ENCODE data around the gene CSAG3. TPM values are rescaled to one million over a fixed set of nuclear protein-coding genes. Genes with fewer than 3 reads are reported as not detected.
"Not testable (repeated sequence)": the region's sequence is repeated elsewhere in the genome, so short reads cannot be mapped to it uniquely, and the experiment has no call there.

The CSAG3 gene
- not detected for polyA plus RNA-seq (ENCODE audit: insufficient read length)

DNA sequence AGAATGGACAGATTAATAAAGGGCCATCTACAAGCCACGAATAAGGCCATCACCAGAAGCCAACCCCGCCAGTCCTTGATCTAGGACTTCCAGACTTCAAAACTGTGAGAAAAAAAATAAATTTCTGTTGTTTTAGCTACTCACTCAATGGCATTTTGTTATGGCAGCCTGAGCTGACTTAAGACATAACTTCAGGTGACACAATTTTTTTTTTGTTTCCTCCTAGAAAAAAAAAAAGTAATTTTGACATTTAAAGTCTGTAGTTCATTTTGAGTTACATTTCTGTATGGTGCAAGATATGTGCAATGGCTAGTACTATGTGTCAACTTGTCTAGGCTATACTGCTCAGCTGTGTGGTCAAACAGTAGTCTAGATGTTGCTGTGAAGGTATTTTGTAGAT, at the start of gene CSAG3:
CSAG3 (plus strand) TSS at position 301 of the 400 bp plus-strand sequence.
- not testable (repeated sequence) for DNase-seq

DNA sequence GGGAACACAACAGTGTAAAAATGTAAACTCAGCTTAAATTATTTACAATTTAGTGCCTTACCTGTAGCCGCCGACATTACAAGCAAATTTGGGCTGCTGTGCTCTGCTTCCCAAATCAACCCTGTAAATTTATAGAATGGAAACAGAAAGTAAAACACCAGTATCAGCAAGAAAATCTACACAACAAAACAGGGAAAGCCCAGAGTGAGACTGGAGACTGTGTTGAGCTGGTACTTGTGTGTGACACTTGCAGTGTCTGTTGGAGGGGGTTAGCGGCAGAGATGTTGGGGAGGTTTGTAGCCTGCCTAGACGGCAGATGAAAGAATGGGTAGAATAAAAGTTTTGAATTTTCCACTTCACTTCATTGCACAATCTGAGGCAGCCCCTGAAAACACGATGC, 45.8 kb upstream of the CSAG3 start:
- not testable (repeated sequence) for DNase-seq

DNA sequence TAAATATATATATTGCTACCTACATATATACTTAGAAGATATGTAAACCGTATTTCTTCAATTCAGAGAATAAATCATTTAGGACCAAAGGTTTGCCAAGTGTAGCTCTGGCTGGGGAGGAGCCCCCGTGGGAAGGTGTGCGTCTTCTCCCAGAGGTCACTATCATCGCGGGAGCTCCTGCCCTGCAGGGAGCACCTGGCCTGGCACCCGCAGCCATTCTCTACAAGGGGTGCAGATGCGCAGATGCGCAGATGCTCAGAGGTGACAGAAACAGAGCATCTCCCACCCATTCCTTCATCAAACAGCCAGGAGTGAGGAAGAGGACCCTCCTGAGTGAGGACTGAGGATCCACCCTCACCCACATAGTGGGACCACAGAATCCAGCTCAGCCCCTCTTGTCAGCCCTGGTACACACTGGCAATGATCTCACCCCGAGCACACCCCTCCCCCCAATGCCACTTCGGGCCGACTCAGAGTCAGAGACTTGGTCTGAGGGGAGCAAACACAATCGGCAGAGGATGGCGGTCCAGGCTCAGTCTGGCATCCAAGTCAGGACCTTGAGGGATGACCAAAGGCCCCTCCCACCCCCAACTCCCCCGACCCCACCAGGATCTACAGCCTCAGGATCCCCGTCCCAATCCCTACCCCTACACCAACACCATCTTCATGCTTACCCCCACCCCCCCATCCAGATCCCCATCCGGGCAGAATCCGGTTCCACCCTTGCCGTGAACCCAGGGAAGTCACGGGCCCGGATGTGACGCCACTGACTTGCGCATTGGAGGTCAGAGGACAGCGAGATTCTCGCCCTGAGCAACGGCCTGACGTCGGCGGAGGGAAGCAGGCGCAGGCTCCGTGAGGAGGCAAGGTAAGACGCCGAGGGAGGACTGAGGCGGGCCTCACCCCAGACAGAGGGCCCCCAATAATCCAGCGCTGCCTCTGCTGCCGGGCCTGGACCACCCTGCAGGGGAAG, 44.9 kb upstream of the CSAG3 start, which contains the start of gene MAGEA2B:
MAGEA2B (plus strand) TSS at position 814 of the 973 bp plus-strand sequence. CDS start 2,479 bp downstream, outside the sequence.
- not testable (repeated sequence) for DNase-seq

DNA sequence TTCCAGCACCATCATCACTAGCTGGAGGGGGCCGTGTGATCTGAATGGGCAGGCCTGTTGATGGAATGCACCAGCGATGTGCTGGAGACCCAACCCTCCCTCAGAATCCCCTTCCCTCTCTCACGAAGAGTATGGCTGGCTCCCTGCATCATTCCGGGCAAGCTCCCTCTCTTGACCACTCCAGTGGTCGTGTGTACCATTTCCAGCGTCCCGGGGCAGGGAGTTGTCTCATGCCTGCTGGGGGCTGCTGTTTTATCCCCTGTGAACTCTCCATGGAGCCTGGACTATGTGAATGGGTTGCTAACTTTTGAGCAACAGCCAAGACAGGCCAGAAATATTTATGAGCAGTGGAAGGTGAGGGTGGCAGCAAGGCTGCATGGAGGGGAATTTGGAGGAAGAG, 33.6 kb upstream of the CSAG3 start:
- DNase-seq = no peak

DNA sequence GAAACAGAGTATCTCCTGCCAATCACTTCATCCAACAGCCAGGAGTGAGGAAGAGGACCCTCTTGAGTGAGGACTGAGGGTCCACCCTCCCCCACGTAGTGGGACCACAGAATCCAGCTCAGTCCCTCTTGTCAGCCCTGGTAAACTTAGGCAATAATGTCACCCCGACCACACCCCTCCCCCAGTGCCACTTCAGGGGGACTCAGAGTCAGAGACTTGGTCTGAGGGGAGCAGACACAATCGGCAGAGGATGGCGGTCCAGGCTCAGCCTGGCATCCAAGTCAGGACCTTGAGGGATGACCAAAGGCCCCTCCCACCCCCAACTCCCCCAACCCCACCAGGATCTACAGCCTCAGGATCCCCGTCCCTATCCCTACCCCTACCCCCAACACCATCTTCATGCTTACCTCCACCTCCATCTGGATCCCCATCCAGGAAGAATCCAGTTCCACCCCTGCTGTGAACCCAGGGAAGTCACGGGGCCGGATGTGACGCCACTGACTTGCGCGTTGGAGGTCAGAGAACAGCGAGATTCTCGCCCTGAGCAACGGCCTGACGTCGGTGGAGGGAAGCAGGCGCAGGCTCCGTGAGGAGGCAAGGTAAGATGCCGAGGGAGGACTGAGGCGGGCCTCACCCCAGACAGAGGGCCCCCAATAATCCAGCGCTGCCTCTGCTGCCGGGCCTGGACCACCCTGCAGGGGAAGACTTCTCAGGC, 25.6 kb upstream of the CSAG3 start, which contains the start of the genes CSAG1 and MAGEA12:
CSAG1 (minus strand) TSS at position 461 of the 715 bp plus-strand sequence. CDS start 1,261 bp downstream, outside the sequence.
MAGEA12 (plus strand) TSS at position 497 of the 715 bp plus-strand sequence. CDS start 2,405 bp downstream, outside the sequence.
- DNase-seq = no peak

DNA sequence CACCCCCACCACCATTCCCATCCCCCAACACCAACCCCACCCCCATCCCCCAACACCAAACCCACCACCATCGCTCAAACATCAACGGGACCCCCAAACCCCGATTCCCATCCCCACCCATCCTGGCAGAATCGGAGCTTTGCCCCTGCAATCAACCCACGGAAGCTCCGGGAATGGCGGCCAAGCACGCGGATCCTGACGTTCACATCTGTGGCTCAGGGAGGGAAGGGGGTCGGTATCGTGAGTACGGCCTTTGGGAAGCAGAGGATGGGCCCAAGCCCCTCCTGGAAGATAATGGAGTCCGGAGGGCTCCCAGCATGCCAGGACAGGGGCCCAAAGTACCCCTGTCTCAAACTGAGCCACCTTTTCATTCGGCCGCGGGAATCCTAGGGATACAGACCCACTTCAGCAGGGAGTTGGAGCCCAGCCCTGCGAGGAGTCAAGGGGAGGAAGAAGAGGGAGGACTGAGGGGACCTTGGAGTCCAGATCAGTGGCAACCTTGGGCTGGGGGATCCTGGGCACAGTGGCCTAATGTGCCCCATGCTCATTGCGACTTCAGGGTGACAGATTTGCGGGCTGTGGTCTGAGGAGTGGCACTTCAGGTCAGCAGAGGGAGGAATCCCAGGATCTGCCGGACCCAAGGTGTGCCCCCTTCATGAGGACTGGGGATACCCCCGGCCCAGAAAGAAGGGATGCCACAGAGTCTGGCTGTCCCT, 24.7 kb upstream of the CSAG3 start:
- not testable (repeated sequence) for DNase-seq

DNA sequence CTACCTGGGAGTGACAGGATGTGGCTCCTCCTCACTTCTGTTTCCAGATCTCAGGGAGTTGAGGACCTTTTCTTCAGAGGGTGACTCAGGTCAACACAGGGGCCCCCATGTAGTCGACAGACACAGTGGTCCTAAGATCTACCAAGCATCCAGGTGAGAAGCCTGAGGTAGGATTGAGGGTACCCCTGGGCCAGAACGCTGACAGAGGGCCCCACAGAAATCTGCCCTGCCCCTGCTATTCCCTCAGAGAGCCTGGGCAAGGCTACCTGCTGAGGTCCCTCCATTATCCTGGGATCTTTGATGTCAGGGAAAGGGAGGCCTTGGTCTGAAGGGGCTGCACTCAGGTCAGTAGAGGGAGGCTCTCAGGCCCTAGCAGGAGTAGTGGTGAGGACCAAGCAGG, 23.9 kb upstream of the CSAG3 start:
- DNase-seq = no peak

DNA sequence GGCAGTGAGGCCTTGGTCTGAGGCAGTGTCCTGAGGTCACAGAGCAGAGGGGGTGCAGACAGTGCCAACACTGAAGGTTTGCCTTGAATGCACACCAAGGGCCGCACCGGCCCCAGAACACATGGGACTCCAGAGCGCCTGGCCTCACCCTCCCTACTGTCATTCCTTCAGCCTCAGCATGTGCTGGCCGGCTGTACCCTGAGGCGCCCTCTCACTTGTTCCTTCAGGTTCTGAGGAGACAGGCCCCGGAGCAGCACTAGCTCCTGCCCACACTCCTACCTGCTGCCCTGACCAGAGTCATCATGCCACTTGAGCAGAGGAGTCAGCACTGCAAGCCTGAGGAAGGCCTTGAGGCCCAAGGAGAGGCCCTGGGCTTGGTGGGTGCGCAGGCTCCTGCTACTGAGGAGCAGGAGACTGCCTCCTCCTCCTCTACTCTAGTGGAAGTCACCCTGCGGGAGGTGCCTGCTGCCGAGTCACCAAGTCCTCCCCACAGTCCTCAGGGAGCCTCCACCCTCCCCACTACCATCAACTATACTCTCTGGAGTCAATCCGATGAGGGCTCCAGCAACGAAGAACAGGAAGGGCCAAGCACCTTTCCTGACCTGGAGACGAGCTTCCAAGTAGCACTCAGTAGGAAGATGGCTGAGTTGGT, 23.0 kb upstream of the CSAG3 start:
- DNase-seq = no peak

DNA sequence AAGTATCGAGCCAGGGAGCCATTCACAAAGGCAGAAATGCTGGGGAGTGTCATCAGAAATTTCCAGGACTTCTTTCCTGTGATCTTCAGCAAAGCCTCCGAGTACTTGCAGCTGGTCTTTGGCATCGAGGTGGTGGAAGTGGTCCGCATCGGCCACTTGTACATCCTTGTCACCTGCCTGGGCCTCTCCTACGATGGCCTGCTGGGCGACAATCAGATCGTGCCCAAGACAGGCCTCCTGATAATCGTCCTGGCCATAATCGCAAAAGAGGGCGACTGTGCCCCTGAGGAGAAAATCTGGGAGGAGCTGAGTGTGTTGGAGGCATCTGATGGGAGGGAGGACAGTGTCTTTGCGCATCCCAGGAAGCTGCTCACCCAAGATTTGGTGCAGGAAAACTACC, 22.5 kb upstream of the CSAG3 start:
- not testable (repeated sequence) for DNase-seq

DNA sequence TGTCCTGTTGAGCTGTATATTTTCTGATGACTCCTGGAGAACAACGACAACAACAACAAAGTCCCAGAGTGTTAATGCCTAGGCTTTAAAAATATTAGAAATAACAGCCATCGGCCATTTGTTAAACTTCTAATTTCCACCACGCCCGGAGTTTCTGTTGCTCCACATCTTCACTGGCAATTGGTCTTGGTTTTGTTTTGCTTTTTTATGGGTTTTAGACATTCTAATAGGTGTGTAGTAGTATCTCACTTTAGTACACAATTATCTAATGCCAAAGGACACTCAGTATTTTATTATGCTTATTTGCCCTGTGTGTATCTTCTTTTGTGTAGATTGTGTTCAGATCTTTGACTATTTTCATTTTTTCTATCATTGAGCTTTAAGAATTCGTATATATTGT, 20.5 kb upstream of the CSAG3 start:
- no peak for DNase-seq

DNA sequence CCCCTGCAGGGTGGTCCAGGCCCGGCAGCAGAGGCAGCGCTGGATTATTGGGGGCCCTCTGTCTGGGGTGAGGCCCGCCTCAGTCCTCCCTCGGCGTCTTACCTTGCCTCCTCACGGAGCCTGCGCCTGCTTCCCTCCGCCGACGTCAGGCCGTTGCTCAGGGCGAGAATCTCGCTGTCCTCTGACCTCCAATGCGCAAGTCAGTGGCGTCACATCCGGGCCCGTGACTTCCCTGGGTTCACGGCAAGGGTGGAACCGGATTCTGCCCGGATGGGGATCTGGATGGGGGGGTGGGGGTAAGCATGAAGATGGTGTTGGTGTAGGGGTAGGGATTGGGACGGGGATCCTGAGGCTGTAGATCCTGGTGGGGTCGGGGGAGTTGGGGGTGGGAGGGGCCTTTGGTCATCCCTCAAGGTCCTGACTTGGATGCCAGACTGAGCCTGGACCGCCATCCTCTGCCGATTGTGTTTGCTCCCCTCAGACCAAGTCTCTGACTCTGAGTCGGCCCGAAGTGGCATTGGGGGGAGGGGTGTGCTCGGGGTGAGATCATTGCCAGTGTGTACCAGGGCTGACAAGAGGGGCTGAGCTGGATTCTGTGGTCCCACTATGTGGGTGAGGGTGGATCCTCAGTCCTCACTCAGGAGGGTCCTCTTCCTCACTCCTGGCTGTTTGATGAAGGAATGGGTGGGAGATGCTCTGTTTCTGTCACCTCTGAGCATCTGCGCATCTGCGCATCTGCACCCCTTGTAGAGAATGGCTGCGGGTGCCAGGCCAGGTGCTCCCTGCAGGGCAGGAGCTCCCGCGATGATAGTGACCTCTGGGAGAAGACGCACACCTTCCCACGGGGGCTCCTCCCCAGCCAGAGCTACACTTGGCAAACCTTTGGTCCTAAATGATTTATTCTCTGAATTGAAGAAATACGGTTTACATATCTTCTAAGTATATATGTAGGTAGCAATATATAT, 5.0 kb upstream of the CSAG3 start, which contains the start of gene MAGEA2:
MAGEA2 (minus strand) TSS at position 157 of the 965 bp plus-strand sequence. CDS start 2,479 bp downstream, outside the sequence.
- not testable (repeated sequence) for DNase-seq

DNA sequence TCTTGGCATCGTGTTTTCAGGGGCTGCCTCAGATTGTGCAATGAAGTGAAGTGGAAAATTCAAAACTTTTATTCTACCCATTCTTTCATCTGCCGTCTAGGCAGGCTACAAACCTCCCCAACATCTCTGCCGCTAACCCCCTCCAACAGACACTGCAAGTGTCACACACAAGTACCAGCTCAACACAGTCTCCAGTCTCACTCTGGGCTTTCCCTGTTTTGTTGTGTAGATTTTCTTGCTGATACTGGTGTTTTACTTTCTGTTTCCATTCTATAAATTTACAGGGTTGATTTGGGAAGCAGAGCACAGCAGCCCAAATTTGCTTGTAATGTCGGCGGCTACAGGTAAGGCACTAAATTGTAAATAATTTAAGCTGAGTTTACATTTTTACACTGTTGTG, 4.1 kb upstream of the CSAG3 start:
- DNase-seq = not testable (repeated sequence)

DNA sequence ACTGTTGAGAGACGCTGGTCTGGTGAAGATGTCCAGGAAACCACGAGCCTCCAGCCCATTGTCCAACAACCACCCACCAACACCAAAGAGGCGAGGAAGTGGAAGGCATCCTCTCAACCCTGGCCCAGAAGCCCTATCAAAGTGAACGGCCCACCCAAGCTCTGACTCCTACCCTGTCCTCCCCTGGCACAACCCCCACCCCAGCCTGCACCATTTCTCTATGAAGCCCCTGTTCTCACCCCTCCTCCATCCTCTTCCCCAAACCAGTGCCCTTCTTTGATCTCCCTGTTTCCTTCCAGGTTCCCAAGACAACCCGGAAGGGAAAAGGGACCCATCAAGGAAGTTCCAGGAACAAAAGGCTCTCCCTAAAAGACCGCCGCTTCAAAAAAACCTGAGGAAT, 526 bp downstream of the CSAG3 start:
- DNase-seq = not testable (repeated sequence)

DNA sequence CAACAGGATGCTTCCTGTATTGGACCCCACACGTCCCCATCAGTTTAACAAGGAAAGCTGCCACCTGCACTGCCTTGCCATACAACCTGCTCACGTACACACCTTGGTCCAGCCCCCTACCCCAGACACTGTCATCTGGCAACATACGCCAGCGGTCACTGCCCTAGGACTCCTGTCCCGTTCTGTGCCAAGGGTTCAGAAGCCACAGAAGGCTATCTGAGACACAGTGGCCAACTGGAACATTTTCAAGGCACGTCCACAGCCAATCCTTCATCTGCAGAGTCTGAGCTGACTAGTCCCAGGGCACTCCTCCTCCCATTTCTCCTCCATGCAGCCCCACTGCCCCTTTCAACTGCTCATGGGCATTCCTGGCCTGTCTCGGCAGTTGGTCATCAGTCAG, 2.6 kb downstream of the CSAG3 start:
- not testable (repeated sequence) for DNase-seq

DNA sequence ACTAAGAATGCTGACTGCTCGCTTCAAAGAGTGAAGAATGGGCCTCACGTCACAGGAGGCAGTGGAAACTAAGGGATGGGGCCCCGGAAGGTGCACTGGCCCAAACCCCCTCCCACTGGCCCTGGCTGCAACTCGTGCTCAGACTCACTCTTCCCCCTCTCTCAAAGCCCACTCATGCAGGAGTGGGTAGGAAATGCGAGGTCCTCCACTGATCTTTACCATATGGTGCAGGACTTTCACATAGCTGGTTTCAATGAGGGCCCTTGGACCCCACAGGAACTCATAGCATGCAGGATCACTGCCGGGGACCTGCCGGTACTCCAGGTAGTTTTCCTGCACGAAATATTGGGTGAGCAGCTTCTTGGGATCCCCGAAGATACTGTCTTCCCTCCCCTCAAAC, 7.5 kb downstream of the CSAG3 start:
- DNase-seq = not testable (repeated sequence)

DNA sequence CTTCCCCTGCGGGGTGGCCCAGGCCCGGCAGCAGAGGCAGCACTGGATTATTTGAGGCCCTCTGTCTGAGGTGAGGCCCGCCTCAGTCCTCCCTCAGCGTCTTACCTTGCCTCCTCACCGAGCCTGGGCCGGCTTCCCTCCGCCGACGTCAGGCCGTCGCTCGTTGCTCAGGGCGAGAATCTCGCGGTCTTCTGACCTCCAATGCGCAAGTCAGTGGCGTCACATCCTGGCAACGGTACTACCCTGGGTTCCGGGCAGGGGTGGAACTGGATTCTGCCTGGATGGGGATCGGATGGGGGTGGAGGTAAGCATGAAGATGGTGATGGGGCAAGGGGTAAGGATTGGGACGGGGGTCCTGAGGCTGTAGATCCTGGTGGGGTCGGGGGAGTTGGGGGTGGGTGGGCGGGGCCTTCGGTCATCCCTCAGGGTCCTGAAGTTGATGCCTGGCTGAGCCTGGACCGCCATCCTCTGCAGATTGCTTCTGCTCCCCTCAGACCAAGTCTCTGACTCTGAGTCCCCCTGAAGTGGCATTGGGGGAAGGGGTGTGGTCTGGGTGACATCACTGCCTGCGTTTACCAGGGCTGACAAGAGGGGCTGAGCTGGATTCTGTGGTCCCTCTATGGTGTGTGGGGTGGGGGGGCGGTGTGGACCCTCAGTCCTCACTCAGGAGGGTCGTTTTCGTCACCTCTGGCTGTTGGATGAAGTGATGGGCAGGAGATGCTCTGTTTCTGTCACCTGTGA, 10.7 kb downstream of the CSAG3 start, which contains the start of gene MAGEA6:
MAGEA6 (minus strand) TSS at position 141 of the 741 bp plus-strand sequence. CDS start 2,039 bp downstream, outside the sequence.
- not testable (repeated sequence) for DNase-seq

DNA sequence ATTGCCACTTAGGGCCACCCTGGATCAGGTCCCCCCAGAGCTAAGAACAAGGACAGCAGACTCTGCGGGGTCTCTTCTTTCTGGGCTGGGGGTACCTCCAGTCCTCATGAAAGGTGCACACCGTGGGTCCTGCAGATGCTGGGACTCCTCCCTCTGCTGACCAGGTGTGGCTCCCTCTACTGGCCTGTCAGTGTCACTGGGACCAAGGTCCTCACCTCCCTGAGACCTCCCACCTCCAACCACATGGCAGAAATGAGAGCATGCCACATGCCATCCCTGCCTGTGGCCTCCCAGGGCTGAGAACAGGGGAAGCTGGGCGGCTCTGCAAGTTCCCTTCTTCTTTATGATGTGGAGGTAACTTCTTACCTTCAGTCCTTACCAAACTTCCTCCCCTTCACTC, 28.0 kb downstream of the CSAG3 start:
- not testable (repeated sequence) for DNase-seq

DNA sequence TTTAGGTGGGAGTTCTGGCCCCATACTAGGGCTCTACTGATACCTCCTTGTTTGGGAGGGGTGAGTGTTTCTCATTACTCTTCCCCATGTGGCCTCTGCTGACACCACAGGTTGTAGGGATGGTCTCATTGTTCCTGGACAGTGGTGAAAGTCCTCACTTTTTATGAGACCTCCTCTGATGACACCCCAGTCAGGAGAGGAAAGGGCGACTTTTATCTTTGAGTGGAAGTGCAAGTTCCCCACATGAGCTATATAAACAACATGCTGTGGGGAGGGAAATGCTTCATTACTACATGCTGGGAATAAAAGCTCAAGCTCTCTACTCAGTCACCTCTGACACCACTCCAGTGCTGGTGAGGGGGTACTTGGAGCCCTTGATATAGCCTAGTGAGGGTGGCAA, 39.9 kb downstream of the CSAG3 start:
- no peak for DNase-seq

DNA sequence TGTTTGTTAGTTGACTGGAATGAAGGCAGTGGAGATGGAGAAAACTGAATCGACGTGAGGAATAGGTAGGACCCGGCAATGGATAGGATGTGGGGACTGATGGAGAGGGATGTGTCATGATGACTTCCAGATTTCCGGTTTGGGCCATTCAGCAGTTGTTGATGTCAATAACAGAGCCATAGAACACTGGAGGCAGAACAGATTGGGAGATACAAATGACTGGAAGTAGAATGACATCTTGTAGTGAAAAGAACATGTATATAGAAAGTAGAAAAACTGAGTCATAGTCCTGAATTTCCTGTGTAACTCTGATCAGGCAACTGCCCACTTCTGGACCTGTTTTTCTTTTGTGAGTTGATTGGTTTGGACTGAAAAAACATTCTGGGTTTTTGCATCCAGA, 47.0 kb downstream of the CSAG3 start:
- DNase-seq = no peak

Data from hindlimb muscle (tissue), 1 donor.